CD4-positive, alpha-beta T cell treated with Interferon alpha-2 for 1 hour (primary cell): Measurements from ENCODE around the gene SMIM34.
"Not testable (repeated sequence)": the region's sequence is repeated elsewhere in the genome, so short reads cannot be mapped to it uniquely, and the experiment has no call there.

ENCODE experiments used
- DNase-seq, 2 donors: peaks; one replicate each; pipeline ENCODE4 v3.0.0-alpha.2; 2020 to 2022

The SMIM34 gene, protein sequence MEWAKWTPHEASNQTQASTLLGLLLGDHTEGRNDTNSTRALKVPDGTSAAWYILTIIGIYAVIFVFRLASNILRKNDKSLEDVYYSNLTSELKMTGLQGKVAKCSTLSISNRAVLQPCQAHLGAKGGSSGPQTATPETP

GRCh38 chr21:34423805-34424204 lies at the start of gene SMIM34:
SMIM34 (minus strand) TSS chr21:34423951; CDS start chr21:34423839, 112 bp downstream.
- not testable (repeated sequence) for DNase-seq

DNA sequence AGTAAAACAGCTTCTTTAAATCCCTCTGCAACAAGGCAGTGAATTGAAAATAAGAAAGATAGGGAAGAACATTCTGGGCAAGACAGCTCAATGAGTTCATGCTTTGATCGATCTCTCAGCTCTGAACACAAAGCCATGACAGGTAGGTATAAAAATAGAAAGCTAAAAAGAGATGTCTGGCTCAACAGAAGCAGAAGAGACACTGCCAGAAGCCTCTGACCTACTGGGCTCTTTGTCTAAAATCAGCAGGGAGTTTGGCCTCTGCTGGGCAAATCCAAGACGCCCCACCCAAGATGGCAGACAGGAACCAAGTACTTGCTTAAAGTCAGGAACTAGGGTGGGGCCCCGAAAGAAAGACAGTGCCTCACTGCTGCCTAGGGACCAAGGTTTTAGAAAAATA lies 43.6 kb upstream of the SMIM34 start:
- not testable (repeated sequence) for DNase-seq

DNA sequence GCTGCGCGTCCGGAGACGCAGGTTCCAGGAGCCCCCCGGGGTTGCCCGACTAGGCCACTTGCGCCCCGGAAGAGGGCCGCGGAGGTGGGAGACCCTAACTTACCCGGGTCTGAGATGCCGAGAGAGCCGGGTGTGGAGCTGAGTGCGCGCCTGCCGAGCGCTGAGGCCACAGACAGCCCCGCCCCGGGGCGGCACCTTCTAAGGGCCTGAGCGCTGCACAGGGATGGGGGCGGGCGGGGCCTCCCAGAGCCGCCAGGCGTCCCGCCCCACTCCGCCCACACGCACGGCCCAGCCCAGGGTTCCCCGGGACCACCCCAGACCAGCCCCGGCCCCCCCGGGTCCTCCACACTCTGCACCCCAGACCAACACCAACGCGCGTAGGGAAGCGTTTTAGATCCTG lies 35.7 kb upstream of the SMIM34 start:
- not testable (repeated sequence) for DNase-seq

DNA sequence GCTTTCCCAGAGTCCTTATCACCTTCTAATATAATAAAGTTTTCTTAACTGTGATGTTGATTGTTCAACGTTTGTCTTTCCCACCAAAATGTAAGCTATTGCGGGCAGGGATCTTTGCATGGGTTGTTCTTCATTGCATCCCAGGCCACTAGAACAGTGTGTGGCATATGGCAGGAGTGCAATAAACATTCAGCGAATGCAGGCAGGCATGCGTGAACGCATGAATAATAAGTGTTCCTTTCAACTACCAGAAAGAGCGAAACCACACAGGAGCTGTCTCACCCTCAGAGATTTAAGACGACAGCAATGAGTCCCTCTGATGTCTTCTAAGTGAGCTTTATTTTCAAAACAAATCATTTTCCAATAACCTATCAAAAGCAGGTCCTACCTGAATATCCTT lies 34.5 kb upstream of the SMIM34 start:
- not testable (repeated sequence) for DNase-seq

- DNase-seq, result not testable (repeated sequence)
Measured at GRCh38 chr21:34456180-34456579, 32.4 kb upstream of the SMIM34 start.

GRCh38 chr21:34455628-34456027 lies 31.9 kb upstream of the SMIM34 start:
- DNase-seq, result not testable (repeated sequence)

DNA sequence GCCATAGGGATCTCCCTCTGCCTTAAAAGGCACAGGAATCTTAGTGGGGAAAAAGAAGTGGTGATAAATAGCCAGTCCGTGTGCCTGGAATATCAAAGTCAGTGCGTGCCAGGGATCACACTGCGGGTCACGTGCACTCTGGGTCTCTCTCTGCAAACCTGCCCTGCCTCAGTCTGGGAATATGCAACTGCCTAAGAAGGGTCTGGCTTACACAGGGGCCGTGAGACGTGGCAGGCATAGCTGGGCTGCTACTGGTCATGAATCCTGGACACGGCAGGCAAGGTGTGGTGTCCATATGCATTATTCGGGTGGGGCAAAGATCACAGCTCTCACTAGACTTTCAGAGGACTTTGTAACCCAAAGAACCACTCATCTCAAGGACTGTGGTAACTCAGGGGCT lies 23.3 kb upstream of the SMIM34 start:
- DNase-seq, result not testable (repeated sequence)

GRCh38 chr21:34443486-34443885 lies 19.7 kb upstream of the SMIM34 start:
- not testable (repeated sequence) for DNase-seq

DNA sequence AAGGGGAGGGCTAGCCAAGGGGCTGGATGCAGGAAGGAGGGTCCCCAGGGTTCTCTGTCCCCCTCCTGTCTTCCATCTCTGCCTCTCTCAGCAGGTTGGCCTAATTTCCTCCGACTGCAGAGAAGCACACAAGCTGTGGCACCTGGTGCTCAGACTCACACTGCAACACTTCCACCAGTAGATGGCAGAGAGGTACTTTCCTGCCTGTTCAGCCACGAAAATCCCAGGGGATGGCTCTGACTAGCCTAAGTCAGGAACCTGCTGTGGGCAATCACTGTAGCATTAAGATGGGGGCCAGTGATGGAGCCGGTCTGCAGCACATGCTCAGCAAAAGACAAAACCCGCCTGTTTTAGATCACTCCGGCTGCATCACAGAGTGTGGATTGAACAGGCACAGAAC lies 6.0 kb upstream of the SMIM34 start:
- DNase-seq, result not testable (repeated sequence)

GRCh38 chr21:34428441-34428840 lies 4.7 kb upstream of the SMIM34 start:
- not testable (repeated sequence) for DNase-seq

DNA sequence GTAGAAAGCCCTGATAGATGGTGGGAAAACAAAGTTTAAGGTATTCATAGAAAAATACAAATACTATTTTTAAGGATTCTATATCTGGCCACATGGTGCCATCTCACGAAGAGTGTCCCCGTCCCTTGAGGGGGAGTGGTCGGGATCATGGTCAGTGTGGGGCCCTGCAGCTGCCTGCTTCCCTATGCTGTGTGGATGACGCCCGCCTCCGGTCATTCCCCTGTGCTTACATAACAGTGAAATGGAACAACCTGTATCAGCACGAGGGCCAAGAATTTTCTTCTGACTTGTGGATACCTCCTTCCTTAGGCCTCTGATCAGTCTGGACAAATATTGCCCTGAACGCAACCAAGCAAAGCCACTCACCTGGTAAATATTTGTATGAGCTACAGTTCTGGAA lies 3.6 kb upstream of the SMIM34 start:
- not testable (repeated sequence) for DNase-seq

DNA sequence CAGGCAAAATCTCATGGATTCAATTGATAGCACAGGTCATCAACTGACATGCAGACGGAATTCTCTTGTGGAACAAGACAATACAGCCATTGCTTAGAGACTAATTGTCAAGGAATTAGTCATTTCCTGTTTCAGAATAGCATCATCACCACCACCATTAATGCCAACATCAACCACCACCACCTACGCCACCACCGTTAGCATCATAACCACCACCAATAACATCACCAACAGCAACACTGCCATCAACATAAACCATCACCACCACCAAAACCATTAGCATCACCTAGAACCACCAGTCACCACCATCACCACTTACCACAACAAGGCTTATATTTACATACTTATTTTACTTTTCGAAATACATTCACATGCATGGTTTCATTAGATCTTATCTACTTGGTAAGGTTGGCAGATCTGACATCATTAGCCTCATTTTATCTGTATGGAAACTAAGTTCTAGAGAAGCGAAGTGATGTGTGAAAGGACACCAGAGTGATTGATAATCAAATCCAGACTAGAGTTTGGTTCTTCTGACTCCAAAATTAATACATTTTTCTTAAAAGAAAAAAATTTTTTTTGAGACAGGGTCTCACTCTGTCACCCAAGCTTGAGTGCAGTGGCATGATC lies 6.2 kb downstream of the SMIM34 start:
- DNase-seq, result not testable (repeated sequence)

GRCh38 chr21:34407294-34407693 lies 16.5 kb downstream of the SMIM34 start:
- not testable (repeated sequence) for DNase-seq

- DNase-seq, result not testable (repeated sequence)
Measured at GRCh38 chr21:34406676-34407075, 17.1 kb downstream of the SMIM34 start.

GRCh38 chr21:34406102-34406501 lies 17.6 kb downstream of the SMIM34 start:
- DNase-seq, result not testable (repeated sequence)

GRCh38 chr21:34405686-34406085 lies 18.1 kb downstream of the SMIM34 start:
- not testable (repeated sequence) for DNase-seq

DNA sequence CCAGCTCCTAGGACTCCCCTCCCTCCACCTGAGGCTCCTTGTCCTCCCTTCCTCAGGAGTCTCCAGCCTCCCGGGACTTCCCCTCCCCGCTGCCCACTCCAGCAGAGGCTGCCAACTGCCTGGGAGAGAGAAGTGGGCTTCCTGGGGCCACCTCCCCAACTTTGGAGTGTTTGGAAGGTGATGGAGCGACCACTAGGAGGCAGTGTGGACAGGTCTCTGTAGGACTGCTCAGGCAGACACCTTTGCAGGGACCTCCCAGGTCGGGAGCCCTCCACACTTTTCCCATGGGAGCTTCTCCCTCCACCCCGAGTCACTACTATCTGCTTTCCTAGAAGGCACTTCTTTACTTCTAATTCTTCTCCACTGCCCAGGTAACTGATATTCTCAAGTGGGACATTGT lies 19.0 kb downstream of the SMIM34 start:
- DNase-seq, result not testable (repeated sequence)

- DNase-seq, result not testable (repeated sequence)
Measured at GRCh38 chr21:34400522-34400921, 23.2 kb downstream of the SMIM34 start.

DNA sequence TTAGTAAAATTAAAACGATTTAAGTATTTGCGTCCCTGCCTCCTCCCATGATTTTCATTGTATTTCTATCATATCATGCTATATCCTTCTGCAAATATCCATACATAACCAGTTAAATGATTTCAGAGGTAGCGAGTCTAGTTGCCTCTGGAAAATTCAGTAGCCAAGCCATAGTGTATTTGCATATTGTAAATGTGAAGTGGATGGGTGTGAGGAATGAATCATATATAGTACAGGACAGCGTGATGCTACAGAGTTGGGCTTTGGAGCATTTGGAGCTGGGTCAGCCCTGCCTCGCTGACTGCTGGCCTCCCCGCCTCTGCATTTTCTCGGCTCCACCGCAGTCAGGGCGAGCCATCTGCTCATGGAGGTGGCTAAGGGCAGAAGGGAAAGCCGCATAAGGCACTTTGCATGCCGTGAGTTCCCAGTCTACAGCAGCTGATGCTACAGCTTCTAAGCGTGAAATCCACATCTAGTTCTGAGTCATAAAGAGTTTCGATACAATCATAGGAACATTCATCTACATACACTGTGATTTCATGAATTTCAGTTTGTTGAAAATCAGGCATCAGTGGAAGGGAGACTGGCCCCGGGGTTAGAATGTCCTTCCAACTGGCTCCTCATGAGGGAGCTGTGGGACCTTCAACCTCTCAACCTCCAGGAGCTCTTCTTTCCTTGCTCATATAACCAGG lies 39.9 kb downstream of the SMIM34 start:
- DNase-seq, result not testable (repeated sequence)

- DNase-seq, result not testable (repeated sequence)
Measured at GRCh38 chr21:34383138-34383537, 40.6 kb downstream of the SMIM34 start.

GRCh38 chr21:34375619-34375972 lies 48.2 kb downstream of the SMIM34 start:
- not testable (repeated sequence) for DNase-seq

GRCh38 chr21:34374940-34375618 lies 48.7 kb downstream of the SMIM34 start, which contains the start of gene SMIM11:
SMIM11 (plus strand) TSS chr21:34375507; CDS start chr21:34379505, 3,998 bp downstream.
- not testable (repeated sequence) for DNase-seq

DNA sequence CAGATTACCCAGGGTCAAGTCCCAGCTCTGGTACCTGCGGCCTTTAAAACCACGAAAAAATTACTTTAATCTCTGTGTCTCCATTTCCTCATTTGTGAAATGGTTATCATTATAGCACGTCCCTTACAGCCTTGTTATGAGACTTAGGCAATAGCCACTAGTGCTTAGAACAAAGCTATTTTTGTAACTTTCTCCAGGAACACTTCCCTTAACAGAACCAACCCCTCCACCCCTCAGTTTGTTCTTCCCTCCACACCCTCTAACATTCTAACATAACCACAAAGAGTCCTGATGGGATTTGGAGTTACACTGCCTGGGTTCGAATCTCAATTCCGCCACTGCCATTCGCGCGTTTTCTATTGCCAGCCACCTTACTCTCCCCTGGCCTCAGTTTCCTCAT lies 49.3 kb downstream of the SMIM34 start:
- DNase-seq, result not testable (repeated sequence)
